SK-N-SH (cell line): ENCODE measurements around the gene TFB2M. TPM values are rescaled to one million over a fixed set of nuclear protein-coding genes. Genes with fewer than 3 reads are reported as not detected.

Experiments
- CTCF ChIA-PET: fragments of 300-600, 350-600 bp; formaldehyde crosslinking; extraction: SDS; loops from one replicate; lab custom pipeline; 2021; lab: Yijun Ruan, JAX
- POLR2A ChIA-PET: fragments of 350-600 bp; sonication (Branson Sonifier 250); formaldehyde crosslinking; extraction: SDS; loops from one replicate; lab custom pipeline; 2020; ENCODE audit warnings: antibody characterized with exemption, inconsistent platforms; lab: Yijun Ruan, JAX
- DNase-seq: peaks from one replicate; pipeline ENCODE4 v3.0.0; 2012
- H2AFZ ChIP-seq: fragments of 200-600 bp; sonication (generic); 2 replicates; pipeline ENCODE4 v1.8.1; 2016; ENCODE audit warnings: antibody characterized with exemption, mild to moderate bottlenecking, low read depth
- H3F3A ChIP-seq: fragments of 200-600 bp; sonication (generic); replicated peaks from 2 replicates; pipeline ENCODE3; 2016; ENCODE audit warnings: antibody characterized with exemption, mild to moderate bottlenecking; ENCODE audit not compliant: insufficient read depth
- H3K27ac ChIP-seq, 2 experiments: fragments of 200-500 bp in 1 of 2; fragments of 200-600 bp in 1 of 2; sonication (Bioruptor generic) in 1 of 2; sonication (generic), shearing (Covaris generic) in 1 of 2; 2 replicates each; pipeline versions ENCODE4 v1.5.1 to v1.6.1; 2014 to 2016; ENCODE audit warnings: low read depth in 2 of 2, inconsistent platforms in 1 of 2, low read length in 1 of 2, mild to moderate bottlenecking in 1 of 2, mixed read lengths in 1 of 2
- H3K27me3 ChIP-seq: fragments of 200-600 bp; sonication (generic), shearing (Covaris generic); 2 replicates; pipeline ENCODE4 v1.6.1; 2016; ENCODE audit warnings: mixed run types; ENCODE audit not compliant: insufficient read depth
- H3K36me3 ChIP-seq, 2 experiments: fragments of 200-500 bp in 1 of 2; fragments of 200-600 bp in 1 of 2; sonication (Bioruptor generic) in 1 of 2; sonication (generic) in 1 of 2; replicated peaks in 1 of 2; 2 replicates each; pipeline versions ENCODE3 to v1.5.1; 2014 to 2016; ENCODE audit warnings: low read length in 1 of 2, mild to moderate bottlenecking in 1 of 2; ENCODE audit not compliant: insufficient read depth in 2 of 2, control insufficient read depth in 1 of 2
- H3K4me1 ChIP-seq, 2 experiments: fragments of 200-500 bp in 1 of 2; fragments of 200-600 bp in 1 of 2; sonication (Bioruptor generic) in 1 of 2; sonication (generic), shearing (Covaris generic) in 1 of 2; 2 replicates each; pipeline versions ENCODE4 v1.5.1 to v1.6.1; 2014 to 2016; ENCODE audit warnings: low read depth in 1 of 2, low read length in 1 of 2, mixed run types in 1 of 2; ENCODE audit not compliant: insufficient read depth in 2 of 2, control insufficient read depth in 1 of 2
- H3K4me2 ChIP-seq: fragments of 200-600 bp; sonication (generic), shearing (Covaris generic); 2 replicates; pipeline ENCODE4 v1.6.1; 2017; ENCODE audit warnings: mixed run types
- H3K4me3 ChIP-seq, 2 experiments: fragments of 200-500 bp in 1 of 2; fragments of 200-600 bp in 1 of 2; sonication (Bioruptor generic) in 1 of 2; sonication (generic), shearing (Covaris generic) in 1 of 2; 2 replicates each; pipeline versions ENCODE4 v1.5.1 to v1.8.1; 2014 to 2016; ENCODE audit warnings: low read depth in 2 of 2, inconsistent platforms in 1 of 2, low read length in 1 of 2, mild to moderate bottlenecking in 1 of 2, mixed read lengths in 1 of 2, moderate library complexity in 1 of 2
- H3K79me2 ChIP-seq: fragments of 200-600 bp; sonication (generic); 2 replicates; pipeline ENCODE4 v1.8.1; 2017; ENCODE audit warnings: mild to moderate bottlenecking; ENCODE audit not compliant: insufficient read depth
- H3K9ac ChIP-seq: fragments of 200-600 bp; sonication (generic); 2 replicates; pipeline ENCODE4 v1.6.1; 2017; ENCODE audit warnings: mixed run types
- H3K9me2 ChIP-seq: fragments of 200-600 bp; sonication (generic); 2 replicates; pipeline ENCODE4 v1.6.1; 2017; ENCODE audit warnings: mixed run types
- H3K9me3 ChIP-seq: fragments of 200-600 bp; sonication (generic); 2 replicates; pipeline ENCODE4 v1.6.1; 2017; ENCODE audit warnings: mixed run types, mild to moderate bottlenecking, moderate library complexity
- H4K20me1 ChIP-seq: fragments of 200-600 bp; sonication (generic); 2 replicates; pipeline ENCODE4 v1.6.1; 2017; ENCODE audit warnings: mild to moderate bottlenecking, mixed run types; ENCODE audit not compliant: insufficient read depth
- ELF1 ChIP-seq: IDR thresholded peaks from 2 replicates; pipeline ENCODE4 v1.4.0; 2012
- EP300 ChIP-seq, 2 experiments: IDR thresholded peaks; 2 replicates each; pipeline versions ENCODE4 v1.4.0 to v1.6.1; 2012; ENCODE audit warnings: borderline replicate concordance in 1 of 2, low read depth in 1 of 2, low read length in 1 of 2
- FOSL2 ChIP-seq: IDR thresholded peaks from 2 replicates; pipeline ENCODE4 v1.4.0; 2012; ENCODE audit warnings: low read depth, mild to moderate bottlenecking, moderate library complexity, borderline replicate concordance
- GABPA ChIP-seq: IDR thresholded peaks from 2 replicates; pipeline ENCODE4 v1.4.0; 2012; ENCODE audit warnings: low read depth, mild to moderate bottlenecking
- GATA2 ChIP-seq: sonication (generic); formaldehyde crosslinking; IDR thresholded peaks from 2 replicates; pipeline ENCODE4 v1.5.0; 2020; ENCODE audit warnings: mild to moderate bottlenecking, missing genetic modification reagents
- MEF2A ChIP-seq: IDR thresholded peaks from 2 replicates; pipeline ENCODE4 v1.4.0; 2012; ENCODE audit warnings: low read depth, borderline replicate concordance
- MXI1 ChIP-seq: IDR thresholded peaks from 2 replicates; pipeline ENCODE4 v1.6.1; 2012; ENCODE audit warnings: mild to moderate bottlenecking, low read depth, low read length, improper control_type of control experiment
- NFIC ChIP-seq: IDR thresholded peaks from 2 replicates; pipeline ENCODE4 v1.4.0; 2012; ENCODE audit warnings: borderline replicate concordance
- NRF1 ChIP-seq: IDR thresholded peaks from 2 replicates; pipeline ENCODE4 v1.6.1; 2012; ENCODE audit warnings: low read depth, mild to moderate bottlenecking, low read length
- RCOR1 ChIP-seq: fragments of 150-350 bp; IDR thresholded peaks from 2 replicates; pipeline ENCODE4 v1.6.1; 2017; ENCODE audit warnings: antibody characterized with exemption, low read length
- REST ChIP-seq: IDR thresholded peaks from 2 replicates; pipeline ENCODE4 v1.6.1; 2012; ENCODE audit warnings: mild to moderate bottlenecking, low read depth, low read length, moderate library complexity
- RFX5 ChIP-seq: IDR thresholded peaks from 2 replicates; pipeline ENCODE4 v1.6.1; 2012; ENCODE audit warnings: mild to moderate bottlenecking, improper control_type of control experiment, low read length
- TAF1 ChIP-seq: IDR thresholded peaks from 2 replicates; pipeline ENCODE4 v1.6.1; 2012; ENCODE audit warnings: low read depth, mild to moderate bottlenecking, low read length, moderate library complexity, borderline replicate concordance
- TEAD4 ChIP-seq: IDR thresholded peaks from 2 replicates; pipeline ENCODE4 v1.4.0; 2012; ENCODE audit warnings: mild to moderate bottlenecking, borderline replicate concordance; ENCODE audit not compliant: insufficient read depth
- YY1 ChIP-seq: IDR thresholded peaks from 2 replicates; pipeline ENCODE4 v1.4.0; 2012; ENCODE audit warnings: low read depth, mild to moderate bottlenecking
- WGBS: methylation state at CpG from one replicate; pipeline ENCODE4 v1.1.6; 2017; ENCODE audit warnings: low lambda C conversion rate; 5-methylcytosine and 5-hydroxymethylcytosine counted together
- polyA plus RNA-seq, 3 experiments: library from polyadenylated mRNA; depleted of rRNA; stranded (reverse); fragments of >200 nt; gene quantifications; 2 replicates each; pipeline ENCODE4 v1.2.3, GENCODE V29; 2012
- TF ChIP-seq, protein P1 (sequence below): fragments of 150-350 bp; IDR thresholded peaks from 2 replicates; pipeline ENCODE4 v1.6.1; 2016; ENCODE audit warnings: mild to moderate bottlenecking, low read depth, low read length
- TF ChIP-seq, protein P2 (sequence below): IDR thresholded peaks from 2 replicates; pipeline ENCODE4; 2012
- TF ChIP-seq, protein P3 (sequence below): IDR thresholded peaks from 2 replicates; pipeline ENCODE4 v1.4.0; 2012; ENCODE audit warnings: low read depth, borderline replicate concordance
- TF ChIP-seq, protein P4 (sequence below): IDR thresholded peaks from 2 replicates; pipeline ENCODE4 v1.4.0; 2012; ENCODE audit warnings: low read depth

Gene TFB2M
- polyA plus RNA-seq, 1 of the 3 experiments (the other 2 are of a cell fraction) = 17.3 TPM

DNA sequence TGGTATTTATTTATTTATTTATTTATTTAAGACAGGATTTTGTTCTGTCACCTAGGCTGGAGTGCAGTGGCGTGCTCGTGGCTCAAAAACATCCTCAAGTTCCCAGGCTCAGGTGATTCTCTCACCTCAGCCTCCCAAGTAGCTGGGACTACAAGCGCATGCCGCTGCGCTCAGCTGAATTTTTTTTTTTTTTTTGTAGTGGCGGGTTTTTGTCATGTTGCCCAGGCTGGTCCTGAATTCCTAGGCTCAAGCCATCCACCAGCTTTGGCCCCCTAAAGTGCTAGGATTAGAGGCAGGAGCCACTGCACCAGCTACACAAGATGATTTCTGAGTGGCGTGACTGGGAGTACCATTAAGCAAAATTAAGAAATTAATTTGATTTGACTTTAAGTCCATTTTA, 31.9 kb upstream of the TFB2M start:
- CTCF ChIA-PET = interaction anchor here (1.0 kb wide), 1 partner anchor 13 kb away, joined by 3 read pairs; no protein-coding TSS in a partner anchor

DNA sequence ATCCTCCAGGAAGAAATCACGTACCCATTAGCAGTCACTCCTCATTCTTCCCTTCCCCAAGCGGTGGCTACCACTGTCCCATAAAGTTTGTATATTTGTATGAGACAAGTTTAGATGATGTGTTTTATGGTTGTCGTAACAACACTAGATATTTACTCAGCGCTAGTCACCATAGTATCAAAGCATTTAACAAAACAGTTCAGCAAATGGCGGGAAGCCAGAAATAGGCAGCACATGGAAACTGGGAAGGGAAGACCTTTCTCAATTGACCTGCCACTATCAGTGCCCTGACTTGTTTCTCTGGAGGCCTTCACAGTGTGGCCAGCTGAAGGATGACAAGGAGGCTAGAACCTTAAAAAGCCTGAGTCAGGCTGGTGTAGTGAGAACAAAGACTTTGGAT, 31.3 kb upstream of the TFB2M start:
- ChIA-PET CTCF (no interaction called here), POLR2A (no interaction called here)
- no peak overlapping the region for H2AFZ ChIP-seq
- peaks cover 25% of the 10 kb centered on the region for H3F3A ChIP-seq
- no peaks in the 10 kb centered on the region; the same call in 1 of the 2 replicates for H4K20me1 ChIP-seq
- peak overlapping the region in 1 of 2 experiments; percentile 45; a peak in 2 of 4 replicates for H3K27ac ChIP-seq
- peaks cover 6 to 24% of the 10 kb centered on the region in 2 experiments for H3K36me3 ChIP-seq
- H3K9me2 ChIP-seq = no peaks in the 10 kb centered on the region
- no peaks in the 10 kb centered on the region for H3K27me3 ChIP-seq
- H3K4me2 ChIP-seq = no peak overlapping the region
- H3K79me2 ChIP-seq = peaks cover 91% of the 10 kb centered on the region
- no peak overlapping the region for H3K4me3 ChIP-seq
- DNase-seq = no peak
- 93% methylated on average over 5 of the region's 5 CpGs for WGBS
- peaks cover 4 to 20% of the 10 kb centered on the region in 2 experiments for H3K4me1 ChIP-seq
- H3K9me3 ChIP-seq = no peaks in the 10 kb centered on the region
- no peak overlapping the region for H3K9ac ChIP-seq
- no peak for TF ChIP-seq REST
- TF ChIP-seq GATA2 (CRISPR knock-in tag) = no peak
- no peak for TF ChIP-seq RFX5
- TF ChIP-seq RCOR1 = no peak

More for the DNA sequence above, 31.9 kb upstream of the TFB2M start:
- Histone ChIP-seq H3K27me3 (no peaks in the 10 kb centered on the region), H3K4me2 (no peak overlapping the region), H3K9ac (no peak overlapping the region), H3K4me1 (peaks cover 4 to 15% of the 10 kb centered on the region in 2 experiments), H3K4me3 (no peak overlapping the region), H4K20me1 (no peaks in the 10 kb centered on the region), H3K9me3 (no peaks in the 10 kb centered on the region), H3K79me2 (peaks cover 95% of the 10 kb centered on the region), H3K9me2 (no peaks in the 10 kb centered on the region), H3K36me3 (peaks cover 6 to 24% of the 10 kb centered on the region in 2 experiments), H3K27ac (peak overlapping the region in 1 of 2 experiments; percentile 45; a peak in 2 of 4 replicates), H3F3A (peaks cover 18% of the 10 kb centered on the region), H2AFZ (no peak overlapping the region)
- TF ChIP-seq GABPA = no peak
- no peak for TF ChIP-seq MXI1
- TF ChIP-seq TAF1 = no peak
- TF ChIP-seq YY1 = no peak
- TF ChIP-seq MEF2A = no peak
- TF ChIP-seq, protein P1, sequence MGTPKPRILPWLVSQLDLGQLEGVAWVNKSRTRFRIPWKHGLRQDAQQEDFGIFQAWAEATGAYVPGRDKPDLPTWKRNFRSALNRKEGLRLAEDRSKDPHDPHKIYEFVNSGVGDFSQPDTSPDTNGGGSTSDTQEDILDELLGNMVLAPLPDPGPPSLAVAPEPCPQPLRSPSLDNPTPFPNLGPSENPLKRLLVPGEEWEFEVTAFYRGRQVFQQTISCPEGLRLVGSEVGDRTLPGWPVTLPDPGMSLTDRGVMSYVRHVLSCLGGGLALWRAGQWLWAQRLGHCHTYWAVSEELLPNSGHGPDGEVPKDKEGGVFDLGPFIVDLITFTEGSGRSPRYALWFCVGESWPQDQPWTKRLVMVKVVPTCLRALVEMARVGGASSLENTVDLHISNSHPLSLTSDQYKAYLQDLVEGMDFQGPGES = no peak
- TF ChIP-seq, protein P2, sequence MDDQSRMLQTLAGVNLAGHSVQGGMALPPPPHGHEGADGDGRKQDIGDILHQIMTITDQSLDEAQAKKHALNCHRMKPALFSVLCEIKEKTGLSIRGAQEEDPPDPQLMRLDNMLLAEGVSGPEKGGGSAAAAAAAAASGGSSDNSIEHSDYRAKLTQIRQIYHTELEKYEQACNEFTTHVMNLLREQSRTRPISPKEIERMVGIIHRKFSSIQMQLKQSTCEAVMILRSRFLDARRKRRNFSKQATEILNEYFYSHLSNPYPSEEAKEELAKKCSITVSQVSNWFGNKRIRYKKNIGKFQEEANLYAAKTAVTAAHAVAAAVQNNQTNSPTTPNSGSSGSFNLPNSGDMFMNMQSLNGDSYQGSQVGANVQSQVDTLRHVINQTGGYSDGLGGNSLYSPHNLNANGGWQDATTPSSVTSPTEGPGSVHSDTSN = no peak
- TF ChIP-seq TEAD4 = no peak
- no peak for TF ChIP-seq NRF1
- TF ChIP-seq, protein P3, sequence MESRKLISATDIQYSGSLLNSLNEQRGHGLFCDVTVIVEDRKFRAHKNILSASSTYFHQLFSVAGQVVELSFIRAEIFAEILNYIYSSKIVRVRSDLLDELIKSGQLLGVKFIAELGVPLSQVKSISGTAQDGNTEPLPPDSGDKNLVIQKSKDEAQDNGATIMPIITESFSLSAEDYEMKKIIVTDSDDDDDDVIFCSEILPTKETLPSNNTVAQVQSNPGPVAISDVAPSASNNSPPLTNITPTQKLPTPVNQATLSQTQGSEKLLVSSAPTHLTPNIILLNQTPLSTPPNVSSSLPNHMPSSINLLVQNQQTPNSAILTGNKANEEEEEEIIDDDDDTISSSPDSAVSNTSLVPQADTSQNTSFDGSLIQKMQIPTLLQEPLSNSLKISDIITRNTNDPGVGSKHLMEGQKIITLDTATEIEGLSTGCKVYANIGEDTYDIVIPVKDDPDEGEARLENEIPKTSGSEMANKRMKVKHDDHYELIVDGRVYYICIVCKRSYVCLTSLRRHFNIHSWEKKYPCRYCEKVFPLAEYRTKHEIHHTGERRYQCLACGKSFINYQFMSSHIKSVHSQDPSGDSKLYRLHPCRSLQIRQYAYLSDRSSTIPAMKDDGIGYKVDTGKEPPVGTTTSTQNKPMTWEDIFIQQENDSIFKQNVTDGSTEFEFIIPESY = no peak
- no peak for TF ChIP-seq NFIC
- TF ChIP-seq EP300 (IDR thresholded peaks at IDR 0.05; ENCODE audit: borderline replicate concordance in 1 of 2, low read depth in 1 of 2, low read length in 1 of 2) = no peak
- TF ChIP-seq, protein P4, sequence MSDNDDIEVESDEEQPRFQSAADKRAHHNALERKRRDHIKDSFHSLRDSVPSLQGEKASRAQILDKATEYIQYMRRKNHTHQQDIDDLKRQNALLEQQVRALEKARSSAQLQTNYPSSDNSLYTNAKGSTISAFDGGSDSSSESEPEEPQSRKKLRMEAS = no peak
- TF ChIP-seq ELF1 = no peak
- TF ChIP-seq FOSL2 = no peak
- DNase-seq = no peak
- POLR2A ChIA-PET = interaction anchor here (0.5 kb wide), 1 partner anchor 31 kb away, joined by 4 read pairs; no protein-coding TSS in a partner anchor
- WGBS = 97% methylated on average over 7 of the region's 7 CpGs
